GM21529 (cell line): Measurements from ENCODE around the gene SNU13.
"Not testable (repeated sequence)": the region's sequence is repeated elsewhere in the genome, so short reads cannot be mapped to it uniquely, and the experiment has no call there.

Source experiments
- ATAC-seq: cut with Tn5 transposase; IDR thresholded peaks from one replicate; pipeline ENCODE4 v1.9.1; 2021; ENCODE audit not compliant: unreplicated experiment

SNU13 gene

DNA sequence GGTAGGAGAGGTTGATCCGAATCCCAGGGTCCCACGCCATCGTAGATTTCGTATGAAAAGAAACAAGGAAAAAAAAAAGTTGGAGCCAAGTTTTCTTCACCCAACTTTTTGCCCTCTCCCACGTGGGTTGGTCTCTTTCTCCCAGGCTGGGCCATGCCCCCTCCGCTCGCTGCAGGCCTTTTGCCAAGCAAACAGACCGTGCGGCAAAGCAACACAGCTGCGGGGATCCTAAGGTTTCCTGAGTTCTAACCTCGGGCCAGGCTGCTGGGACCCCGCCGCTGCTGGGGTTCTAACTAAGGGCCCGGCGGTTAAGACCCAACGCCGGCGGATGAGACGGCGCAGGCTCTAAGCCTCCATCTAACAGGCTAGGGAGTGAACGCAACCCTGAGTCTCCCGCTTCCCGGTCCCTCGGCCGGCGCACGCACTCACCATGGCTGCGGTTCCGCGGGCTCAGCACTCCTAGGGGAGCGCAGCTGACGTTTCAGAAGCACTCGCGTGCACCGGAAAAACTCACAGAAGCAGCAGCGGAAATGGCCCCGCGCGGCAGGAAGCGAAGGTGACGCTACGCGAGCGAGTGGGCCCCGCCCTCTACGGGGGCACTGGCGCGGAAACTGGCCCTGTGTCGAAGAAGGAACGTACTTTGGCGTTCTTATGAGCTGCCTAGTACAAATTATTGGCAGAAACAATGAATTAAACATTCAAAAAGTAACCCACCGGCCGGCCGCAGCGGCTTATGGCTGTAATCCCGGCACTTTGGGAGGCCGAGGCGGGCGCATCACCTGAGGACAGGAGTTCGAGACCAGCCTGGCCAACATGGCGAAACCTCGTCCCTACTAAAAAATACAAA is at the start of gene SNU13:
TSS of gene SNU13 (minus strand) at position 503 of the 847 bp plus-strand sequence. CDS start at position 432, 71 bp downstream.
- peak; percentile 86 for ATAC-seq

DNA sequence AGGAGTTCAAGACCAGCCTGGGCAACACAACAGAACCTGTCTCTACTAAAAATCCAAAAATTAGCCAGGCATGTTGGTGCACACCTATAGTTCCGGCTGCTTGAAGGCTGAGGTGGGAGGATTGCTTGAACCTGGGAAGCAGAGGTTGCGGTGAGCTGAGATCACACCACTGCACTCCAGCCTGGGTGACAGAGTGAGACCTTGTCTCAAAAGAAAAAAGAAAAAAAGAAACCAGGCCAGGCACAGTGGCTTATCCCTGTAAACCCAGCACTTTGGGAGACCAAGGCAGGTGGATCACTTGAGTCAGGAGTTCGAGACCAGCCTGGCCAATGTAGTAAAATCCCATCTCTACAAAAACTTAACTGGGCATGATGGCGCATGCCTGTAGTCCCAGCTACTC is 44.6 kb upstream of the SNU13 start:
- ATAC-seq, result not testable (repeated sequence)

DNA sequence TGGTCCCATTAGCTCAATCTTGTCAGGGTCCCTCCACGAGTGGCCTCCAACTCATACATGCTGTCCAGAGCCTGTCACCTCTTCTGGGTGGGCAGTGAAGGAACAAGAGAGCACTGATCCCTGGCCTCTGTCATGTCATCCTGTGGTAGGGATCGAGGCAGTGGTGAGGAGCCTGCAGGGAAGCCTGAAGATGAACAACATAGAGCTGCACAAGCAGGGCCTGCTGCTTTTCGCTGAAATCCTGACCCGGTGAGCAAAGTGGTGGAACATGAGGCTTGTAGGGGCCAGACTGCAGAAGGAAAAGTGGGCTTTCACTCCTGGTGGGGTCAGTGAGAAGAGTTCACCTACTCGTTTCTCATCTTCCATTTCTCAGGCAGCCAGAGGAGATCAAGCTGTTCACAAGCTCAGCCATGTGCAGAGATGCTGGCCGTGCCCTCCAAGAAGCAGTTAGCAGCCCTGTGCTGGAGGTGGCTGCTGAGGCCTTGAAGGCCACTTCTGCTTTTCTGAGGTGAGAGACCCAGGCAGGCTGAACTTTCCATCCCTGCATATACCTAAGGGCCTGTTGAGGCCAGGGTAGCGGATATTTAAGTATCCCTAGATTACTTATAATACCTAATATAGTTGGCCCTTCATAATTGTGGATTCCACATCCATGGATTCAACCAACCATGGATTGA is 43.6 kb upstream of the SNU13 start:
- no peak for ATAC-seq

- ATAC-seq, result no peak
Observed at GRCh38 chr22:41731609-41732008, 42.9 kb upstream of the SNU13 start.

DNA sequence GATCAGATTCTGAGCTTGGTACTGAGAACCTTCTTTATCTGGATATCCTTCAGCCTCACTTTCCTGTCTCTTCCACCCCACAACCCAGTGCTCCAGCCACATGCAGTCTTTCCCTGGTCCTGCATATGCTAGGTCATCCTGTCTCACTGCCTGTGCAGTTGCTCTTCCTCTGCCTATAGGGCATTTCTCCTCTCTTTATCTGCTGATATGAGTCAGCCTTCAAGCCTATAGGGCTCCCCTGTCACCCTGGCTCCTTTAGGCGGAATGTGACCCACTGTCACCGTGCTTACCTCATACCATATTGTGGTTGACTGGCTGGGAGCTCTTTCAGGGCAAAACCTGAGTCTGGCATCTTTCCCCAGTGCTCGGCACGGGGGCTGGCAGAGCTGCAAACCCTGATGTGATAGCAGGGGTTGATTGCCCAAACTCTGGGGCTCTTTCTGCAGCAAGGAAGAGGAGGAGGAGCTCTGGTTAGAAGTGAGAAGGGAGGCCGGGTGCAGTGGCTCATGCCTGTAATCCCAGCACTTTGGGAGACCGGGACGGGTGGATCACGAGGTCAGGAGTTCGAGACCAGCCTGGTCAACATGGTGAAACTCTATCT is 36.9 kb upstream of the SNU13 start:
- no peak for ATAC-seq

GRCh38 chr22:41722496-41722895 is 33.8 kb upstream of the SNU13 start:
- ATAC-seq, result no peak

DNA sequence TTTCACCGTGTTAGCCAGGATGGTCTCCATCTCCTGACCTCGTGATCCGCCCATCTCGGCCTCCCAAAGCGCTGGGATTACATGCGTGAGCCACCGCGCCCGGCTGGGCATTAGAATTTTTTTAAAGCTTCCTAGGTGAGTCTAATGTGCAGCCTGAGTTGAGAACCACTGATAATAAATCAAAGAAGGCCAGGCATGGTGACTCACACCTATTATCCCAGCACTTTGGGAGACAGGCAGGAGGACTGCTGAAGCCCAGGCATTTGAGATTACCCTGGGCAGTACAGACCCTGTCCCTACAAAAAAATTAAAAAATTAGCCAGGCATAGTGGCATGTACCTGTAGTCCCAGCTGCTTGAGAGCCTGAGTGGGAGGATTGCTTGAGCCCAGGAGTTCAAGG is 24.3 kb upstream of the SNU13 start:
- no peak for ATAC-seq

DNA sequence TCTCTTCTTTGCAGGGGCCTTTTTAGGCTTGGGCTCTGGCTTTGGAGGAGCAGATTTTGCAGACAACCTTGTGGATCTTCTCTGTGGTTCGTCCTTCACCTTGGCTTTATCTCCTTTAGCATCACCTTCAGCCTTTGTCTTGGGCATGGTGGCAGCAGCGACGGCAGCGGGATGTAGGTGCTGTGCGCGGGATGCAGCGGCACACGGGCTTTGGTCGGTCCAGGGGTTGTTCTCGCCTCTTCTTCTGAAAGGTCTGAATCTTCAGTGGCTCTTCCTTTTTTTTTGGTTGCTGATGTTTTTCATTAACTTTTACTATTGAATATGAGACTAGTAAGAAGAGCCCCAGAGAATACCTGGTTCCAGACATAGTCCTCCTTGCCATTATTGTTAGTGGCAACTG is 20.7 kb upstream of the SNU13 start:
- ATAC-seq, result no peak

DNA sequence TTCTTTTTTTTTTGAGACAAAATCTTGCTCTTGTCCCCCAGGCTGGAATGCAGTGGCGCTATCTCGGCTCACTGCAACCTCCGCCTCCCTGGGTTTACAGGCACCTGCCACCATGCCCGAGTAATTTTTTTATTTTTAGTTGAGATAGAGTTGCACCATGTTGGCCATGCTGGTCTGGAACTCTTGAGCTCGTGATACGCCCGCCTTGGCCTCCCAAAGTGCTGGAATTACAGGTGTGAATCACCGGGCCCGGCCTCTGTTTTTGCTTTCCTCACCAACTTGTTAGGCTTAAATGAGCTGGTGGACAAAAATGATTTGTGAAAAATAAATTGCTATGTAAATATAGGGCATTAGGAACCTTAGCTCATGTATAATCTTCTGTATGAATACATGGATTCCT is 14.1 kb upstream of the SNU13 start:
- ATAC-seq, result no peak

- ATAC-seq, result no peak
Observed at GRCh38 chr22:41700108-41700364, 11.4 kb upstream of the SNU13 start.

DNA sequence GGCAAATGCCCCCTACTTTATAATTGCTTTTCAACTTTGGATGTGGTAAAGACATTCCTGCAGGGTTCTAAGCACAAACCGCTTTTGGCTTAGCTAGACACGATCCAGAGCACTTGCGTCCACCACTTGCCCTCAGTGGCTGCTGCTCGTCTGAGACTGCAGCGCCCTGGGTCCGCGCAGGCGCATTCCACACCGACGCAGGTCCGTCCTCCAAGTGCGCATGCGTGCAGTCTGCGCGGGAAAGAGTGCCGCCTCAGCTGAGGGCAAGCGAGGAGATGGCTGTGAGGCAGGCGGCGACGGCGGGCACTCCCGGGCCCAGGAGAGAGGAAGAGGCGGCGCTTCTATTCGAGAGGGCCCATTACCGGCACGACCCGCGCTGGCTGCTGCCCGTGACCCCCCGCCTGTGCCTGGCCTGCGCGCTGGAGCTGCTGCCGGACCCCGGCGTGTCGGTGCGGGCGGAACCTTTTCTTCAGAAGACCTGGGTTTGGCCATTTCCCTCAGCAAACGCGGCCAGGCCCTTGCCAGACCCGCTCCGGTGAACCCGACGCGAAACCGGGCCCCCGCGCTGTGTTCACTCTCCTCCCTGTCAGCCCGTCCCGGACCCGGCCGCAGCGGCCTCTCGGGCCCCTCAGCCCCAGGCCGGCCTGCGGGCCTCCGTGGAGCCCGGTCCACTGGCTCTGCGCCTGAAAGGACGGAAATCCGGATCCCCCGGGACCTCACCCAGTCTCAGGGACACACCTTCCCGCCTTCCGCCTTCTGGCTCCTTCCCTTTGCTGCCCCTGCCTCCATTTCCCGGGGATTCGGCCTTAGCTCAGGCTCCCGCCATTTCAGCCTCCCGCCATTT is 10.8 kb upstream of the SNU13 start, which contains the start of gene MEI1:
TSS of gene MEI1 (plus strand) at position 240 of the 844 bp plus-strand sequence. CDS start at position 276, 36 bp downstream.
- no peak for ATAC-seq

GRCh38 chr22:41697126-41697775 is 8.6 kb upstream of the SNU13 start:
- no peak for ATAC-seq

DNA sequence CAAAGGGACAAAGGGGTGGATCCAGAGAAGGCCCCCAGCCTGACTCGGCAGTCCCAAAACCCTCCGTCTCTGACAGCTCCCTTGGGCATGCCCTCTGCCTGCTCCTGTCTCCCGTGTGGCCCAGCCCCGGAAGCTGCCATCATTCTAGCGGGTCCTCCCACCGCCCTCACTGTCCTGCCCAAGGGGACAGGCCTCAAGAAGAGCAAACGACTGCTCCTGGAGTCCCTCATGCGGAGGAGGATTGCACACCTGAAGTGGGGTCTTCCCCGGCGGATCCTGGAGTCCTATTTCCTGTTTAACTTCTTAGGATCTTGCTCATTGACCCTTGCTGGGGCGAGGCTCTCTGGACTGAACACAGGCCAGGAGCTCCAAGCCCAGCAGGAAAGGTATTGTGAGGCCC is 8.0 kb upstream of the SNU13 start:
- ATAC-seq, result no peak

DNA sequence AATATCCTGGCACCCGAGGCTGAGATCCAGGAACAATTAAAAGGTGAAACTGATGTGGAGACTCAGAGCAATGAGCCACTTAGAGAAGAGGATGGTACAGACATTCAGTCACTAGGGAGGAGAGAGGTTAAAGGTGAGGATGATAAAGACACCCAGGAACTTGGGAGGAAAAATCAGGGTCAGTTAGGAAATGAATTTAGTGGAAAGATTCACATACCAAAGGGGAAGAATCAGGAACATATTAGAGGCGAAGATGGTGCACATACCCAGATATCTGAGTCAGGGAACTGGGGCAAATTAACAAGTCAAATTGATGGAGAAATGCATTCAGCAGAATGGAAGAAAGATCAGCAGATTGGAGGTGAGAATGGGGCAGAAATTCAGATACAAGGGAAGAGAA is 6.5 kb upstream of the SNU13 start:
- ATAC-seq, result no peak

- no peak for ATAC-seq
Observed at GRCh38 chr22:41690476-41690875, 1.8 kb upstream of the SNU13 start.

DNA sequence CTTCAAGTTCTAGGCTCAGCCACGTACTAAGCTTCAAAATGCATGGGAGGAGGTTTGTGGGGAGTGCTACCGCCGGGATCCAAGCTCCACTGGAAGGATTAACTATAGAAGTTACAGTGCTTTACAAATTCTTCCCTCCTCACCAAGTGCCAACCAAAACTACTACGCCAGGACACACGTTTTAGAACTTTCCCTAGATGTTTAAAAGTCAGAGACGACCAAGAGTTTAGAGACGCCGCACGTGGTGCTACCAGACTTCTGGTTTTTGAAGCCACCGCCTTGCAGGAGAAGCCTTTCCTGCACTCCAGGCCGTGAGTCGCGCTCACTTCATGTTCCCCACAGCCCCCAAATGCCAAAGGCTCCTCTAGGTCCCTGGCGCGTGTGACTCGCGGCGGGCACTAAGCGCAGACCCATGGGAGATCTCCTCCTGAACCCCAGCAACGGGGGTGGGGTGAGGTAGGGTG is 734 bp downstream of the SNU13 start:
- peak; percentile 20 for ATAC-seq

DNA sequence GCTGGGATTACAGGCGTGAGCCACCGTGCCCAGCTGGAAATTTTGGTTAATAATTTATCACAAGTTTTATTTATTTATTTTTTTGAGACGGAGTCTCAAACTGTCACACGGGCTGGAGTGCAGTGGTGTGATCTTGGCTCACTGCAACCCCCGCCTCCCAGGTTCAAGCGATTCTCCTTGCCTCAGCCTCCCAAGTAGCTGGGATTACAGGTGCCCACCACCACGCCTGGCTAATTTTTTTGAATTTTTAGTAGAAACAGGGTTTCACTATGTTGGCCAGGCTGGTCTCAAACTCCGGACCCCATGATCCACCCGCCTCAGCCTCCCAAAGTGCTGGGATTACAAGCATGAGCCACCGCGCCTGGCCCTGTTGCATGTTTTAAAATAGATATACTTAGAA is 1.8 kb downstream of the SNU13 start:
- ATAC-seq, result not testable (repeated sequence)

GRCh38 chr22:41684194-41684593 is 4.5 kb downstream of the SNU13 start:
- no peak for ATAC-seq

DNA sequence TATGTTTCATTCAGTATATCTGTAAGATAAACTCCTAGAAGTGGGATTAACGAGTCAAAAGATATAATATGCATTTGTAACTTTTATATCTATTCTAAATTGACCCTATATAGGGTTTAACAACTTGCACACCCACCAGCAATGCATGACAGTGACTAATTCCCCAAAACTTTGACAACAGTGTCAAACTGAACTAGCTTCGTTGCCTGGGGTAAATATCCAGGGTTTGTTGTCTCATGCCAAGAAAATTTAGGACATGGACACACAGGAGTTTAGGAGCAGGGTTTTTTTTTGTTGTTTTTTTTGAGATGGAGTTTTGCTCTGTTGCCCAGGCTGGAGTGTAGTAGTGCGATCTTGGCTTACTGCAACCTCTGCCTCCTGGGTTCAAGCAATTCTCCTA is 5.1 kb downstream of the SNU13 start:
- no peak for ATAC-seq

DNA sequence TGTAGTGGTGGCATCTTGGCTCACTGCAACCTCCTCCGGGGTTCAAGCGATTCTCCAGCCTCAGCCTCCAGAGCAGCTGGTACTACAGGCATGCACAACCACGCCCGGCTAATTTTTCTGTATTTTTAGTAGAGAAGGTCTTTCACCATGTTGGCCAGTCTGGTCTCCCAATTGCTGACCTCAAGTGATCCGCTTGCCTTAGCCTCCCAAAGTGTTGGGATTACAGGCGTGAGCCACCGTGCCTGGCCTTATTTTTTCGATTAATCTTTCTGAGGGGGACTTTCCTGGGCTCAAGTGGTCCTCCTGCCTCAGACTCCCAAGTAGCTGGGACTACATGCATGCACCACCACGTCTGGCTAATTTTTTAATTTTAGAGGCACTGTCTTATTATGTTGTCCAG is 5.6 kb downstream of the SNU13 start:
- ATAC-seq, result no peak
